HG02938 (cell line): Measurements from ENCODE around the gene RGS10.
A peak's percentile ranks its signal among the peaks of the same experiment; 100 is the strongest.
"Not testable (repeated sequence)": the region's sequence is repeated elsewhere in the genome, so short reads cannot be mapped to it uniquely, and the experiment has no call there.

Experiments used
- ATAC-seq: cut with Tn5 transposase; IDR thresholded peaks from one replicate; pipeline ENCODE4 v1.9.1; 2021; ENCODE audit warnings: mild to moderate bottlenecking, moderate library complexity; ENCODE audit not compliant: unreplicated experiment

The RGS10 gene, protein sequence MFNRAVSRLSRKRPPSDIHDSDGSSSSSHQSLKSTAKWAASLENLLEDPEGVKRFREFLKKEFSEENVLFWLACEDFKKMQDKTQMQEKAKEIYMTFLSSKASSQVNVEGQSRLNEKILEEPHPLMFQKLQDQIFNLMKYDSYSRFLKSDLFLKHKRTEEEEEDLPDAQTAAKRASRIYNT

DNA sequence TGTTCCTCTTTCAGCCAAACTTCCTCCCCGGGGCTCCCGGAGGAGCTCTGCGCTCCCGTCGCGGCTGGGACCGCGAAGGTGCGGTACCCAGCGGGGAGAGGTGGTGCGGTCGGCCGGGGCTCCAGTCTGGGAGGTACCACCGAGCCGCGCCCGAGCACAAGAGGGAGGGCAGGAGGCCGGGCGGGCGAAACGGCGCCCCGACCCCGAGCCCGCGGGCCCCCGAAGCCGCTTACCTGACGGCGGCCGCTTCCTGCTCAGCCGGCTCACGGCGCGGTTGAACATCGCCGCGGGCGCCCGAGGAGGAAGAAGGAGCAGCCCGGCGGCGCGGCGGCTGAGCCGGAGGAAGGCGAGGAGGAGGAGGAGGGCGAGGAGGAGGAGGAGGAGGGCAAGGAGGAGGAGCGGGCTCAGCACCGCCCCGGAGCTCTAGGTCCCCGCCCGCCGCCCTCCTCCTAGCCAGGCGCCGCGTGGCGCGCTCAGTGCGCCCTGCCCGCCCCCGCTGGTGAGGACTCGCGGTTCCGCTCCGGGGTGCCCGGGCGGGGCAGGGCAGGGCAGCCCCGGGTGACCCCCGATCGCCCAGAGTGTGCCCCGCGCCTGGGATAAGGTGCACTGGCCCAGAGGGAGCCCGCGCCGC, at the start of gene RGS10:
TSS of gene RGS10 (minus strand) at position 363 of the 631 bp plus-strand sequence. CDS start at position 282, 81 bp downstream.
- peak; percentile 48 for ATAC-seq

DNA sequence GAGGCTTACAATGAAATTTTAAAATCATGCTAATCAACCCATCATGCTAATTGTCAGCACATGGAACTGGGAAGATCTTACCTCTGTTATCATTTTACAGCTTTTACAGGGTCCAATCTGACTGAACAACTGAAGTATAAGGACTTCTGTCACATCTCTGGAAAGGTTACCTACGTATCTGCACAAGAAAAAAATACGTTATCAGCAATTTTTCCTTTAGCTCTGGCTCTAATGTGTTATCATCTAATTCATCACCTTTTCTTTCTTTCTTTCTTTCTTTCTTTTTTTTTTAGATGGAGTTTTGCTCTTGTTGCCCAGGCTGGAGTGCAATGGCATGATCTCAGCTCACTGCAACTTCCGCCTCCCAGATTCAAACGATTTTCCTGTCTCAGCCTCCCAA, 45.6 kb upstream of the RGS10 start:
- ATAC-seq: no peak

DNA sequence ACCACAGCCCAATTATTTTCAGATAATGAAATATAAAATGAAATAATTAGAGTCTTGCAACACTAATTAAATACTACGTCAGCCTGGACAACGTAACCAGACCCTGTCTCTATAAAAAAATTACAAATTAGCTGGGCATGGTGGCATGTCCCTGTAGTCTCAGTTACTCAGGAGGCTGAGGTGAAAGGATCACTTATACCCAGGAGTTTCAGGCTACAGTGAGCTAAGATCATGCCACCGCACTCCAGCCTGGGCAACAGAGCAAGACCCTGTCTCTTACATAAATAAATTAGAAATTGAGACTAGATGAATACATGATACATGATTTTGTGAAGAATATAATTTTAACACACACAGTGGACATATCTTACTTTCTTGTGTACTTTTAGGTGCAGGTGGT, 35.8 kb upstream of the RGS10 start:
- no peak for ATAC-seq

DNA sequence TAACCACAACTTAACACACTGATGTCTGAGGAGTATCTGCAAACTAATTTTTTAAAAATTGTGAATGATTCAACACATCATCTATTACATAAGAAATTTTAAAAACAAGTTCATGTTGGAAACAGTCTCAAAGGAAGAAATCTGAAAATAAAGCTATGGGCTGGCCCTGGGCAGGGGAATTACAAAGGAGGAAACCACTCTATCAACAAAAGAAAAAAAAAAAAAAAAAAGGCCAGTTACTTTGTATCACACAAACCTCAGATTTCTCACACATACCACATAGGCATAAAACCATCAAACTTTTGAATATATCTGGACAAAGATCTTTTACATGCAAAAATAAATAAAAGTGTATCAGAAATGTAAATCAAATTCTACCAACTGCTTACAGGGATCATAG, 33.5 kb upstream of the RGS10 start:
- ATAC-seq: no peak

DNA sequence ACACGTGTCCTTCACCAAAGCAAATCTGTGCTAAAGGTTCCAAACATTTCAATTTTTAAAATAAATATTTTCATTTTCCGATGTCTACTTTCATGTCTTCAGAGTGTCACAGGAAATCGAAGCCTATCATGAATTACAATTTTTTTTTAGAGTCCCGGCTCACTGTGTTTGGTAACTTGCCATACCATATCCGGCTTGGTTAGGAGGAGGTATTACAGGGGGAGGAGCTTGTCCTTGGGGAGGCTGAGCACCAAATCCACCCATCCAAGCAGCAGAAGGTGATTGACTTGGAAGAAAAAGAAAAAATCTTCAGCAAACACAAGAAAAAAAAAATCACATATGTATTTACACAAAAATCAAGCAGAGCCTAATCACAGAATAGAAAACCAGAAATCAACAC, 33.0 kb upstream of the RGS10 start:
- ATAC-seq: no peak

DNA sequence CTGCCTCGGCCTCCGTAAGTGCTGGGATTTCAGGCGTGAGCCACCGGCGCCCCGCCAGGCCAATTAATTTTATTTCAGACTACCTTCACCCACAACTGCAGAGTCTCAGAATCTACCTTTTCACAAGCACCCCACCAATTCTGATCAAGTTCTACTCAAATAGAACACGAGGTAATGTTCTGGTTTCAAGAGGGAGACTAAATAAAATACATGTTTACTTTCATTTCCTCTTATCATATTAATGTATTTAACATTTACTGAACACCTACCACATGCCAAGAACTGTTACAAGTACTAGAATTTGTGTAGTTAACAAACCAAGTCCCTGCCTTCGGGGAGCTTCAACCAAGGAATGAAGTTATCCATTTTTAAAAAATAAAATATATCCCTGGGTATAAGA, 25.5 kb upstream of the RGS10 start:
- no peak for ATAC-seq

DNA sequence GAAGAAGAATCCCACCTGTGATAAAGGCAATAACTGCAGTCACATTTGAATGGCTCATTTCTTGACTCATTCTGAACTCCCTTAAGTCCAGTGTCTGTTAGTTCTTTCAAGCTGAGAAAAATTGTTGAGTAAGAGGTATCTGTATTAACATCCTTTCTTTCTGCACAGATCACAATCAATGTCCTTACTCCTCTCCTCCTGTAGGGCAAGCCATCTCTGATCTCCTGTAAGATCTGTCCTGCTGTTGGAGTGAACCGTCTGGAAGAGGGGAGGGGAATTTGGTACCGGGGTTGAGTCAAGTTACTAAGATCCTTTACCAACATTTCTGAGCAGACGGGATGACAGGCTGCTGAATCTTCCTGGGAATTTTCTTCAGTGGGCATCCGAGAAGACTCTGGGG, 19.6 kb upstream of the RGS10 start:
- no peak for ATAC-seq

DNA sequence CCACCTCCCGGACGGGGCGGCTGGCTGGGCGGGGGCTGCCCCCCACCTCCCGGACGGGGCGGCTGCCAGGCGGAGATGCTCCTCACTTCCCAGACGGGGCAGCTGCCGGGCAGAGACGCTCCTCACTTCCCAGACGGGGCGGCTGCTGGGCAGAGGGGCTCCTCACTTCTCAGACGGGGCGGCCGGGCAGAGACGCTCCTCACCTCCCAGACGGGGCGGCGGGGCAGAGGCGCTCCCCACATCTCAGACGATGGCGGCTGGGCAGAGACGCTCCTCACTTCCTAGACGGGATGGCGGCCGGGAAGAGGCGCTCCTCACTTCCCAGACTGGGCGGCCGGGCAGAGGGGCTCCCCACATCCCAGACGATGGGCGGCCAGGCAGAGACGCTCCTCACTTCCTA, 17.0 kb upstream of the RGS10 start:
- ATAC-seq: not testable (repeated sequence)

DNA sequence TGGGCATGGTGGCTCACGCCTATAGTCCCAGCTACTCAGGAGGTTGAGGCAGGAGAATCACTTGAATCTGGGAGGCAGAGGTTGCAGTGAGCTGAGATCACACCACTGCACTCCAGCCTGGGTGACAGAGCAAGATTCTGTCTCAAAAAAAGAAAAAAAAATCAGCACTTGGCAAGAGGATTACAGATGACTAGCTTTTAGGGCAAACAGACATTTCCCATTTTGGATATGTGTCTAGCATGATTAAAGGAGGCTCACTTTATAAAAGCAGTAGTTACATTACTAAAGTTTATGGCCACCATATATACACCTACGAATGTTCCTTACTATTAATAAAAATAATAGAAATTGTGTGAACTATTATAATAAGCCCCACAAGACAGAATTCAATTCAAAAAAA, 13.6 kb upstream of the RGS10 start:
- ATAC-seq: not testable (repeated sequence)

DNA sequence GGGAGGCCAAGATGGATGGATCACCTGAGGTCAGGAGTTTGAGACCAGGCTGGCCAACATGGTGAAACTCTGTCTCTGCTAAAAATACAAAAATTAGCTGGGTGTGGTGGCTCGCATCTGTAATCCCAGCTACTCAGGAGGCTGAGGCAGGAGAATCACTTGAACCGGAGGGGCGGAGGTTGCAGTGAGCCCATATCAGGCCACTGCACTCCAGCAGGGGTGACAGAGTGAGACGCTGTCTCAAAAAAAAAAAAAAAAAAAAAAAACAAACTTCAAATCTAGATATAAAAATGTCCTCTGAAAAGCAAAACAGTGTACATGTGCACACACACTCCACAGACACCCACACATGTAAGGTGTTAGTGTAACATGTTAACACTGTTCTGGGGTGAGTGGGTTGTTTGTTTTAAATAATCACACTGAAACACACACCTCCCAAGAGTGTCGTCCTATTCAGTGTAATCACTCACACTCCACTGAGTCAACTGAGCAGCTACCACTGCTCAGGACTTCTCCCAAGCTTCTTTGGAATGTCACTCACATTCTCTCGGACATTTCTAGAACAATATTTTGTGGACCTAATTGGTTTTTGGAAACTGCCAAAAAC, 12.8 kb upstream of the RGS10 start:
- ATAC-seq: no peak

DNA sequence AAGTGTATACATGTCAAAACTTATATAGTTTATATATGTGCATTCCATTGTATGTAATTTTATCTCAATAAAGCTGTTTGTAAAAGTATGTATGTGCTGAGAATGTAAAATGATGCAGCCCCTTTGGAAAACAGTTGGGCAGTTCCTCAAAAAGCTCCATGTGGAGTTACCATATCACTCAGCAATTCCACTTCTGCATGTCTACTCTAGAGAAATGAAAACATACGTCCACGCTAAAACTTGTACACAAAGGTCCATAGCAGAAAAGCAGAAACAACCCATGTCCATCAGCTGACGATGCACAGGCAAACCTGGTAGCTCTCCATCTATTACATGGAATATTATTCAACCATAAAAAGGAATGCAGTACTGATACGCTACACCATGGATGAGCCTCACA, 8.3 kb upstream of the RGS10 start:
- no peak for ATAC-seq

DNA sequence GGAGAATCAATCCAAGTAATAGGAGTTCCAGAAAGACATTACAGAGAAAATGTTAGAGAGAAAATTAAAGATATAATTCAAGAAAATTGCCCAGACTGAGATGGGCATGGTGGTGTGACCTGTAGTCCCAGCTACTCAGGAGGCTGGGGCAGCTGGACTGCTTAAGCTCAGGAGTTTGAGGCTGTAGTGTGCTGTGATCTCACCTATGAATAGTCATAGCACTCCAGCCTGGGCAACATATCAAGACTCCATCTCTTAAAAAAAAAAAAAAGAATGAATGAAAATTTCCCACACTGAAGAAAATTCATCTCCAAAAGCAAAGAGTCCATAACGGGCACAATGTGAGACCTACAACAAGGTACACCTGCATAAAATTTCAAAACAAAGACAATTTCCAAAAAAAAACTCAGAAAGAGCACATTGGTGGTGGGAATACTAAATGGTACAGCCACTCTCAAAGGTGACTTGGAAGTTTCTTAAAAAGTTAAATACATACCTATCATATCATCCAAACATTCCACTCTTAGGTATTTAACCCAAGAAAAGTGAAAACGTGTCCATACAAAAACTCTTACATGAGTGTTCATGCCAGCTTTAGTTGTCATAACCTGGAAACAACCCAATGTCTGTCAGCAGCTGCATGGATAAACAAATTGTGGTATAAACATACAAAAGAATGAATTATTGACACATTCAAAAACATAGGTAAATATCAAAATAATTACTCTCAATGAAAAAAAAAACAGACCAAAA, 6.9 kb upstream of the RGS10 start:
- no peak for ATAC-seq

DNA sequence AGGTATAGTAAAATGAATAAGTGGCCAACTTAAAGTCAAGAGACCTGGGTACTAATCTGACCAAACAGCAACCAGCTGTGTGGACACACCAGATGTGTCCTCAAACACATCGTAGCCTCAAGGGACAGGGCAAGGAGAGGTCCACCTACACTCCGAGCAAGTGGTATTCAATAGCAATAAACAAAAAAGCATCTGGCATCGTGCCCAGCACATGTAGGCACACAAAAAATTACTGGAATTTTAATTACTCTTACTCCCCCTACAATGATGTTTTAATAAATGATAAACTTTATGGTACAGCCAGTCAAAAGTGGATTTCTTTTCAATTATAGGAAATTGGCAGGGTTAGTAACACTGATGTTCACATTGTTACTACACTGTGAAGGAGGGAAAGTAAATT, 3.5 kb upstream of the RGS10 start:
- no peak for ATAC-seq

DNA sequence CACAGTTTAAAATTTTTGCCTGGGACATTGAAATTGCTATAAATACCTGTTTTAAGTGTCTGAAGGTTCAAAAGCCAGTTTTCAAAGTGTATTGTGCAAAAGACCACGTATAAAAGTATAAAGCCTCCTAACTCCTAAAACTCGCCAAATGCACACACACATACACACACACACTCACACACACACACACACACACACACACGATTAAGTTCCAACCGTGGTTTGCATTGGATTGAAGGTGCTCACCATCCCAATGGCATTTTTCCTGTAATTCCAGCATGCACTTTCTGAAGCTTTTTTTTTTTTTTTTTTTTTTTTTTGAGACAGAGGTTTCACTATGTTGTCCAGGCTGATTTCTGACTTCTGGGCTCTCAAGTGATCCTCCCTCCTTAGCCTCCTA, 2.8 kb upstream of the RGS10 start:
- no peak for ATAC-seq

DNA sequence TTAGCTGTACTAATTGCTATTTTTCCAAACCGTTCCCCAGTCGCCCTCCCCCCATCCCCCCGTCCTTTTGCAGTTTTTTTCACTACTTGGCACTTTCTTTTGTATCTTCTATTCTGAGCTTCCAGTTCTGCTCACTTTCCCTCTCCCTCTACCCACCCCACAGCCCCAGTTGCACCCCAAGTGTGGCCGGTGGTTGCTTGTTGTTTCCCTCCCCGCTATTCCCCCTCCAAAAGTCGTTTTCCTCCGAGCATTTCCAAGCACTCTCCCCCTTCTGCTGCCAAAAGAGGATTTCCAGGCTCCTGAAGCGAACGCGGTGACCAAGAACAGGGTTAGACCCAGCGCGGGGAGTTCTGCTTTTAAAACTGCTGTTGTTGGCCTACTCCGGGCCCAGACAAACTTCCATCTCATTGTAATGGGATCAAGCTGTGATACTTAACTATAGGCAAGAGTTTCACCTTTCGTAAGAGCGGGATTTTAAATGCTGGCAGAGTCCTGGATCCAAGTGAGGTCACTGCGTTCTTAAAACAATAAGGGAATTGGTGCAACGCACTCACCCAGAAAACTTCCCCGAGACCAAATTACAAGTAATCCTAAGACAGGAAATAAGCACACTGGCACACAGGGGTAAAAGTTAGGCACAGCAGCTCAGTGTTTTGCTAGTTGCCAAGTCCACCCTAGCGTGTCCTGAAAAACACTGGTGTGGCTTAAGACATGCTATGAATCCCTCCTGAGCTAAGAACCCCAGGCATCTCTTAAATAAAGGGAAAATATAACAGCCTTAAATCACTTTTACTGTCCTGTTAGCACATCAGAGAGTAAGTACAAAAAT, 1.5 kb upstream of the RGS10 start:
- no peak for ATAC-seq

DNA sequence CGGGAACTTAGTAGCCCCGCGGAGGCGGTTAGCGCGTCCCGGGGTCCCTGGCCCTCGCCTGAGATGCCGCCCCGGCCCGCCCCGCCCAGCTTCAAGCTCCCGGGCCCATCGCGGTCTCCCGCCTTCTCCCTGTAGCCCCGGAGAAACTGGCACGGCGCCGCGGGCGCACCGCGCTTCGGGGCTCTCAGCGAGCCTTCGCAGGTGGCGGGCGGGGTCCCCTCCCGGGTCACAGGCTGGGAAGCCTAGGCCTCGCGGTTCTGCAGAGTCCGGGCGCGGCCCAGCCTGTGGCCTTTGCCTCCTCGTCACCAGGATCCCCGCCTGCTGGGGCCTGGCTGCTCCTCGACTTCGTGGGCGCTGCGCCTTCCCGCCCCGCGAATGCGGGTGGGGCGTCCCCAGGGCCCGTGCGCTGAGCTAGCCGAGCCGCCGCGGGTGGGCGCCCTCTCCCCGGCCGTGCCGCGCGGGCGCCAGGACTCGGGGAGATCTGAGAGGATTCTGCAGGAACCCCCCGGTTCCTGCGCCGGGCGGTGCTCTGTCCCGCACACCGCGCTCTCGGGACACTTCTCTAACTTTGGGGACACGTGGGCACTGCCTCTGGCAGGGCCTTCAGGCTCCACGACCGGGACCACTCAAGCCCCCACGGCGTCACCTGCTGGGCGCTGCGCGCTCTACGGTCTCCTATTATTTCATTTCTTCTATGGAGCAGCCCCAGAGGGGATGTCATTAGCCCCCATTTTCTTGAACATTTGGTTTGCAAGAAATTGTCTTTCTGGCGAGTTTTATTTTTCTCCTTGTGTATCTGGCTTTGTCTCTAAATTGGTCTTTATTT, 682 bp upstream of the RGS10 start:
- peak; percentile 42 for ATAC-seq

DNA sequence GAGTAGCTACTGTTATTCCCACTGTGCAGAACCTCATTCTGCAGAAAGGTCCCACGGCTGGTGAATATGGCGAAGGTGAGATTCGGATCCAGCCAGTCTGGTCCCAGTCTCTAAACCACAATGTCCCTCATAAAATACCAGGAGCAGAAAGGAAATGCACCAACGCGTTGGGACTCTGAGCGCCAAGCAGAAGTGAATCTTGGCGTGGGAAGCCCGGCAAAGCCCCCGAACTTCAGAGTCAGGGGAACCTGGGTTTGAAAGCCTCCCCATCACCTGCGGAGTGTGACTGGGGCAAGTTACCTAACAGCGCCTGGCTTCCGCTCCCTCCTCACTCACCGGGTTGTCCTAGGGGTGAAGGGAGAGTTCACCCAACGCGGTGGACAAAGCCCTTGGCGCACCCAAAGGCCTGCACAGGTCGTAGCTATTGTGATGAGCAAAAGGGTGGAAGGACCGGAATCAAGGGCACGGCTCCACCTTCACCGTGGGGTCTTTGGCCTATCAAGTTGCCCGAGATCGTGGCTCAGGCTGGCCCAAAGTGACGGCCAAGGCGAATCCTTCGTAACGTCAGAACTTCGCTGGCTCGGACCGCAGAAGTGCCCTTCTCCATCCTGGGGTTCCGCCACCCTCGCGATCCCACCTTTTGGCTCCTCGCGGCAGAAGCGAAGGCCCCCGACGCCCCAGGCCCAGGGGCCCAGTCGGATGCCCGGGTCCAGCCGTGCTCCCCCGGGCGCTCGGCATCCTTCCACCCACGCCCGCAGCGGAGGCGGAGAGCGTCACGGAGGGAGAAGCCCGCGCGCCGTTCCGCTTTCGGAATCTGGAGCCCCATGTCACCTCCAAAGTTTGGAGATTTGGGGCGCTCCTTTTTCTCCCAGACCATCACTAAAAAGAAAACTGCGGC, 811 bp downstream of the RGS10 start:
- no peak for ATAC-seq

DNA sequence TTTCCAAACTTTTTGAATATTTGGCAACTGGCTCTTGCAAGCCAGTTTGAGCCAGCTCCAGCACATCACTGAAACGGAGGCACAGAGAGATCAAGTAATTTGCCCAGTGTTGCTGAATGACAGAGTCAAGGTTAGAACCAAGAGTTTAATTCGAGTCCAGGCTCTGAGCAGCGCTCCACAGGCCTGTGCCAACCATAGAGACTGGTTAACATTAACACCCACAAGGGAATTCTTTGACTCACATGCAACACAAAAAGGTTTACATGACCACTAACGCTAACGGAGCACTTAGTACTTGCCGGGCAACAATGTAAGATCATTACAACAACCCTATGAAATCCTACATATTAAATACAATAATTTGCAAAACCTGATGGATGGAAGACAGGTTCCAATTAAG, 1.5 kb downstream of the RGS10 start:
- ATAC-seq: no peak

DNA sequence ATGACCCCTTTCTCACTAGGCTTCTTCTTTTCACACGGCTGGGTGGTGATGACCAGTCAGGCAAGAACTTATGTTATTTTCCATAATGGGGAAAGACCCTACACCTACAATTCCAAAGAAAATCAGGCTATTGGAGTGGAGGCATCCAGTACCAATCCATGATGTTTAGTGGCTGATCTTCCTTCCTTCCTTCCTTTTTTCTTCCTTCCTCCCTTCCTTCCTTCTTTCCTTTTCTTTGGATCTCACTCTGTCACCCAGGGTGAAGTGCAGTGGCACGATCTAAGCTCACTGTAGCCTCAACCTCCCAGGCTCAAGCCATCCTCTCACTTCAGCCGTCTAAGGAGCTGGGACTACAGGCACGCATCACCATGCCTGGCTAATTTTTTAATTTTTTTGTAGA, 2.5 kb downstream of the RGS10 start:
- ATAC-seq: no peak
